Kidney epithelial cell (primary cell): ENCODE results near the gene SORCS2. TPM values are rescaled to one million over a fixed set of nuclear protein-coding genes. Genes with fewer than 3 reads are reported as not detected.
A peak's percentile ranks its signal among the peaks of the same experiment; 100 is the strongest.

Experiments
- DNase-seq: peaks from one replicate; pipeline ENCODE4 v3.0.0-alpha.2; 2010; ENCODE audit warnings: low read depth
- H3K27me3 ChIP-seq: 2 replicates; pipeline ENCODE4 v1.6.0; 2011; ENCODE audit warnings: low read length; ENCODE audit not compliant: control insufficient read depth, insufficient read depth
- H3K36me3 ChIP-seq: 2 replicates; pipeline ENCODE4 v1.5.1; 2011; ENCODE audit warnings: low read length; ENCODE audit not compliant: control insufficient read depth, insufficient read depth
- H3K4me3 ChIP-seq: 2 replicates; pipeline ENCODE4 v1.5.1; 2011; ENCODE audit warnings: low read depth, mild to moderate bottlenecking, control low read depth, low read length
- CTCF ChIP-seq: IDR thresholded peaks from 2 replicates; pipeline ENCODE4 v1.5.1; 2011; ENCODE audit warnings: mild to moderate bottlenecking, moderate library complexity, low read length, control low read depth, inconsistent platforms; ENCODE audit not compliant: insufficient read depth, poor library complexity, severe bottlenecking
- total RNA-seq: library from RNA; depleted of rRNA; stranded (reverse); fragments of >200 nt; gene quantifications from 2 replicates; pipeline ENCODE4 v1.2.3, GENCODE V29; 2015

The SORCS2 gene
- total RNA-seq, 1 donor from 2014 or later, result 1.4 TPM

GRCh38 chr4:7356667-7357310 lies 164.5 kb downstream of the SORCS2 start:
- Histone ChIP-seq H3K4me3 (no peak overlapping the region), H3K36me3 (no peaks in the 10 kb centered on the region), H3K27me3 (no peaks in the 10 kb centered on the region)
- no peak for DNase-seq
- no peak for TF ChIP-seq CTCF

- no peaks in the 10 kb centered on the region for H3K36me3 ChIP-seq
- TF ChIP-seq CTCF, result no peak
- H3K27me3 ChIP-seq, result no peaks in the 10 kb centered on the region
- no peak overlapping the region for H3K4me3 ChIP-seq
- DNase-seq, result no peak
These were observed 165.0 kb downstream of the SORCS2 start for GRCh38 chr4:7357323-7357722.

- peak; percentile 89 for DNase-seq
- H3K36me3 ChIP-seq, result no peaks in the 10 kb centered on the region
- TF ChIP-seq CTCF, result no peak
- no peak overlapping the region for H3K4me3 ChIP-seq
- no peaks in the 10 kb centered on the region for H3K27me3 ChIP-seq
These were observed 165.9 kb downstream of the SORCS2 start for GRCh38 chr4:7358100-7358735.

GRCh38 chr4:7359400-7360062 lies 167.2 kb downstream of the SORCS2 start:
- DNase-seq, result no peak
- H3K27me3 ChIP-seq, result no peaks in the 10 kb centered on the region
- no peaks in the 10 kb centered on the region for H3K36me3 ChIP-seq
- H3K4me3 ChIP-seq, result no peak overlapping the region
- TF ChIP-seq CTCF, result no peak

GRCh38 chr4:7360806-7361205 lies 168.5 kb downstream of the SORCS2 start:
- DNase-seq, result no peak
- H3K27me3 ChIP-seq, result peaks cover 11% of the 10 kb centered on the region
- TF ChIP-seq CTCF, result no peak
- no peak overlapping the region for H3K4me3 ChIP-seq
- no peaks in the 10 kb centered on the region for H3K36me3 ChIP-seq
